ENCODE data around the gene LHX8. TPM values are rescaled to one million over a fixed set of nuclear protein-coding genes. Genes with fewer than 3 reads are reported as not detected.

The LHX8 gene
- total RNA-seq, 1 experiment from 2014 or later = not detected

GRCh38 chr1:75208862-75209261, 74.7 kb downstream of the LHX8 start:
- Mint-ChIP-seq H3K27me3 (ENCODE audit: low read depth) (no peaks in the 10 kb centered on the region), H3K4me1 (peaks cover 6 to 9% of the 10 kb centered on the region in 2 experiments), H3K4me3 (no peak overlapping the region), H3K27ac (no peak overlapping the region), H3K36me3 (ENCODE audit: insufficient read depth in 1 of 3, low read depth in 3 of 3) (no peaks in the 10 kb centered on the region), H3K9me3 (no peaks in the 10 kb centered on the region)
- Histone ChIP-seq H2BK5ac (ENCODE audit: insufficient read length, low read length) (no peak overlapping the region), H2BK20ac (ENCODE audit: low read depth, low read length, poor library complexity, severe bottlenecking) (no peak overlapping the region), H4K5ac (ENCODE audit: insufficient read length, low read depth, low read length) (no peak overlapping the region), H3K27me3 (ENCODE audit: insufficient read depth, low read length) (no peaks in the 10 kb centered on the region), H4K20me1 (ENCODE audit: control insufficient read depth, insufficient read depth, insufficient read length) (no peaks in the 10 kb centered on the region), H2BK15ac (ENCODE audit: low read depth, low read length) (no peak overlapping the region), H3K9ac (ENCODE audit: extremely low read depth, insufficient read length, low read length) (no peak overlapping the region), H3K79me2 (ENCODE audit: insufficient read depth, low read length) (no peaks in the 10 kb centered on the region), H4K8ac (replicated peaks; ENCODE audit: insufficient read length, low read depth, low read length) (no peak overlapping the region), H3K79me1 (ENCODE audit: insufficient read depth, low read depth, low read length, poor library complexity, severe bottlenecking) (no peaks in the 10 kb centered on the region), H3K4me1 (ENCODE audit: insufficient read depth, low read length) (no peaks in the 10 kb centered on the region), H3K9me3 (ENCODE audit: control insufficient read depth, low read depth, low read length) (no peaks in the 10 kb centered on the region), H3K23ac (ENCODE audit: insufficient read length, low read depth, low read length) (no peak overlapping the region), H2BK12ac (ENCODE audit: insufficient read length, low read depth, low read length) (no peak overlapping the region), H3K4me2 (ENCODE audit: insufficient read depth, insufficient read length, low read length) (no peak overlapping the region), H2AFZ (ENCODE audit: low read length) (no peak overlapping the region), H3K18ac (ENCODE audit: insufficient read length, low read depth, low read length) (no peak overlapping the region), H3K4ac (ENCODE audit: low read depth, low read length) (no peak overlapping the region), H3T11ph (ENCODE audit: low read length) (no peak overlapping the region), H2BK120ac (ENCODE audit: low read depth, low read length, poor library complexity, severe bottlenecking) (no peak overlapping the region), H3K14ac (ENCODE audit: insufficient read depth, low read length) (no peak overlapping the region), H3K23me2 (ENCODE audit: insufficient read length, low read depth, low read length, poor library complexity, severe bottlenecking) (no peaks in the 10 kb centered on the region), H4K91ac (ENCODE audit: insufficient read length, low read depth, low read length) (no peak overlapping the region), H3K56ac (ENCODE audit: insufficient read length, low read depth, low read length) (no peak overlapping the region), H3K27ac (ENCODE audit: insufficient read length, low read depth, low read length) (no peak overlapping the region), H2AK5ac (ENCODE audit: insufficient read length, low read length) (no peak overlapping the region)
- no peak for TF ChIP-seq CTCF (conservative IDR thresholded peaks at IDR 0.05)
- no peak for DNase-seq

Measured in H9 (cell line).